Keratinocyte (primary cell): Measurements from ENCODE around the gene ADAT3. TPM values are rescaled to one million over a fixed set of nuclear protein-coding genes. Genes with fewer than 3 reads are reported as not detected.
"Not testable (repeated sequence)": the region's sequence is repeated elsewhere in the genome, so short reads cannot be mapped to it uniquely, and the experiment has no call there.

Source experiments
- DNase-seq: peaks from one replicate; pipeline ENCODE4 v3.0.0-alpha.2; 2011; ENCODE audit warnings: low read depth, missing footprints, low spot score
- FAIRE-seq: peaks from 2 replicates; lab custom pipeline; 2011; peaks lifted over from hg19 to GRCh38; lab: Jason Lieb, UNC
- H2AFZ ChIP-seq: 2 replicates; pipeline ENCODE4 v1.6.0; 2012; ENCODE audit warnings: low read length, control low read depth, inconsistent platforms; ENCODE audit not compliant: control insufficient read depth
- H3K27ac ChIP-seq: 2 replicates; pipeline ENCODE4 v1.5.1; 2011; ENCODE audit warnings: low read length; ENCODE audit not compliant: control insufficient read depth, insufficient read depth
- H3K27me3 ChIP-seq: 3 replicates; pipeline ENCODE4 v1.6.0; 2011; ENCODE audit warnings: low read length; ENCODE audit not compliant: control insufficient read depth, insufficient read depth; ENCODE audit errors: extremely low read depth
- H3K36me3 ChIP-seq, 2 experiments: 2 replicates in 1 of 2; 3 replicates in 1 of 2; pipeline ENCODE4 v1.5.1; 2011; ENCODE audit warnings: low read length in 2 of 2, mild to moderate bottlenecking in 1 of 2; ENCODE audit not compliant: control insufficient read depth in 2 of 2, insufficient read depth in 2 of 2; ENCODE audit errors: extremely low read depth in 1 of 2
- H3K4me1 ChIP-seq: 3 replicates; pipeline ENCODE4 v1.5.1; 2011; ENCODE audit warnings: low read length; ENCODE audit not compliant: control insufficient read depth, insufficient read depth; ENCODE audit errors: extremely low read depth
- H3K4me2 ChIP-seq: 3 replicates; pipeline ENCODE4 v1.6.0; 2011; ENCODE audit warnings: low read depth, low read length; ENCODE audit not compliant: control insufficient read depth, insufficient read depth; ENCODE audit errors: extremely low read depth
- H3K4me3 ChIP-seq, 3 experiments: fragments of 200-600 bp in 1 of 3; sonication (generic) in 1 of 3; 2 replicates in 2 of 3; 3 replicates in 1 of 3; pipeline ENCODE4 v1.5.1; 2011 to 2016; ENCODE audit warnings: low read length in 3 of 3, mild to moderate bottlenecking in 3 of 3, control low read depth in 2 of 3, inconsistent platforms in 1 of 3, low read depth in 1 of 3, mixed read lengths in 1 of 3, mixed run types in 1 of 3, moderate library complexity in 1 of 3; ENCODE audit not compliant: control insufficient read depth in 2 of 3, insufficient read depth in 2 of 3; ENCODE audit errors: extremely low read depth in 1 of 3
- H3K79me2 ChIP-seq: 2 replicates; pipeline ENCODE4 v1.6.0; 2012; ENCODE audit warnings: low read length; ENCODE audit not compliant: control insufficient read depth, insufficient read depth
- H3K9ac ChIP-seq: 3 replicates; pipeline ENCODE4 v1.6.0; 2011; ENCODE audit warnings: low read length; ENCODE audit not compliant: control insufficient read depth, insufficient read depth; ENCODE audit errors: extremely low read depth
- H3K9me1 ChIP-seq: 3 replicates; pipeline ENCODE4 v1.6.0; 2011; ENCODE audit warnings: low read length; ENCODE audit not compliant: control insufficient read depth, insufficient read depth; ENCODE audit errors: extremely low read depth
- H3K9me3 ChIP-seq: 2 replicates; pipeline ENCODE4 v1.5.1; 2012; ENCODE audit warnings: low read depth, low read length; ENCODE audit not compliant: control insufficient read depth
- H4K20me1 ChIP-seq: 3 replicates; pipeline ENCODE4 v1.6.0; 2011; ENCODE audit warnings: low read length; ENCODE audit not compliant: control insufficient read depth, insufficient read depth; ENCODE audit errors: extremely low read depth
- CTCF ChIP-seq, 3 experiments: IDR thresholded peaks in 1 of 3; conservative IDR thresholded peaks in 1 of 3; optimal IDR thresholded peaks in 1 of 3; 2 replicates in 2 of 3; 3 replicates in 1 of 3; pipeline versions ENCODE3 to v1.5.1; 2011; ENCODE audit warnings: low read length in 3 of 3, mild to moderate bottlenecking in 3 of 3, moderate library complexity in 2 of 3, control low read depth in 1 of 3, inconsistent platforms in 1 of 3; ENCODE audit not compliant: insufficient read depth in 2 of 3; ENCODE audit errors: extremely low read depth in 1 of 3
- EZH2 ChIP-seq: IDR thresholded peaks from one replicate; pipeline ENCODE4 v1.6.1; 2012; ENCODE audit warnings: inconsistent platforms, mild to moderate bottlenecking, low read length, moderate library complexity
- dilution Hi-C: fragments of 300-500 bp; cut with MboI; formaldehyde crosslinking; loops from one replicate; pipeline ENCODE4 v1.7.0; 2020; ENCODE audit warnings: low sequenced_read_pairs; ENCODE audit not compliant: extremely low pct_ligation_motif_present
- polyA plus RNA-seq, 5 experiments: library from polyadenylated mRNA; depleted of rRNA in 3 of 5; stranded (reverse) in 3 of 5; stranded (forward) in 1 of 5; unstranded in 1 of 5; fragments of >200 nt; gene quantifications; 1 replicate in 1 of 5; 2 replicates in 3 of 5; 3 replicates in 1 of 5; pipeline versions ENCODE4 v1.2.1 to v1.2.3, GENCODE V29; 2011 to 2012; ENCODE audit warnings: missing spikeins in 2 of 5, low read depth in 1 of 5, low replicate concordance in 1 of 5

Gene ADAT3
- polyA plus RNA-seq, 1 donor (not counting 4 experiments of a cell fraction or from before 2014, with no cell fraction given): 0.55 TPM

- Histone ChIP-seq H3K4me1 (peaks cover 30% of the 10 kb centered on the region), H3K4me2 (peak overlapping the region; percentile 99), H3K36me3 (peaks cover 5 to 7% of the 10 kb centered on the region in 2 experiments), H2AFZ (peak overlapping the region; percentile 36), H3K9me1 (no peaks in the 10 kb centered on the region), H3K27me3 (no peaks in the 10 kb centered on the region), H3K4me3 (peak overlapping the region; percentile 60 to 94 (median 80)), H4K20me1 (peaks cover 14% of the 10 kb centered on the region), H3K9ac (peak overlapping the region; percentile 90), H3K79me2 (peaks cover 54% of the 10 kb centered on the region), H3K9me3 (no peaks in the 10 kb centered on the region), H3K27ac (peak overlapping the region; percentile 79)
- TF ChIP-seq EZH2 (no peak), CTCF (optimal IDR thresholded peaks at IDR 0.05 in 1 of 3, IDR thresholded peaks at IDR 0.05 in 1 of 3, conservative IDR thresholded peaks at IDR 0.05 in 1 of 3; ENCODE audit: extremely low read depth in 1 of 3, insufficient read depth in 2 of 3, low read length in 3 of 3) (peak in 1 of 3 experiments; percentile 14)
- dilution Hi-C loops: no loop called here
- DNase-seq (no peak), FAIRE-seq (peak; percentile 20)
Measured at GRCh38 chr19:1875646-1876495, 29.3 kb upstream of the ADAT3 start.

GRCh38 chr19:1876496-1877279 is 28.5 kb upstream of the ADAT3 start:
- DNase-seq, H3K36me3 ChIP-seq, dilution Hi-C loops, H3K9me1 ChIP-seq, H3K27me3 ChIP-seq, FAIRE-seq, H3K9me3 ChIP-seq, H2AFZ ChIP-seq: not testable (repeated sequence)
- Histone ChIP-seq H3K27ac (peak overlapping the region; percentile 79), H3K4me1 (peaks cover 32% of the 10 kb centered on the region), H3K9ac (peak overlapping the region; percentile 90), H3K79me2 (peaks cover 51% of the 10 kb centered on the region), H3K4me3 (peak overlapping the region; percentile 60 to 94 (median 80)), H4K20me1 (peaks cover 15% of the 10 kb centered on the region), H3K4me2 (peak overlapping the region; percentile 99)

GRCh38 chr19:1877280-1877660 is 27.9 kb upstream of the ADAT3 start:
- dilution Hi-C loops, H3K27me3 ChIP-seq, H3K36me3 ChIP-seq, H3K9me1 ChIP-seq, FAIRE-seq, H3K9me3 ChIP-seq, H2AFZ ChIP-seq, H3K4me2 ChIP-seq, H3K4me3 ChIP-seq, H3K27ac ChIP-seq, H3K9ac ChIP-seq, DNase-seq: not testable (repeated sequence)
- Histone ChIP-seq H3K79me2 (peaks cover 56% of the 10 kb centered on the region), H4K20me1 (peaks cover 15% of the 10 kb centered on the region), H3K4me1 (peaks cover 35% of the 10 kb centered on the region)

GRCh38 chr19:1878583-1878982 is 26.6 kb upstream of the ADAT3 start:
- Histone ChIP-seq H3K36me3 (peaks cover 5 to 11% of the 10 kb centered on the region in 2 experiments), H3K79me2 (peaks cover 56% of the 10 kb centered on the region), H4K20me1 (peaks cover 26% of the 10 kb centered on the region), H3K4me1 (peaks cover 38% of the 10 kb centered on the region)
- H3K27ac ChIP-seq, H3K4me2 ChIP-seq, FAIRE-seq, DNase-seq, H3K9me1 ChIP-seq, H3K27me3 ChIP-seq, H2AFZ ChIP-seq, H3K9ac ChIP-seq, H3K4me3 ChIP-seq, H3K9me3 ChIP-seq, dilution Hi-C loops: not testable (repeated sequence)
